ENCODE data around the gene LAS1L. TPM values are rescaled to one million over a fixed set of nuclear protein-coding genes. Genes with fewer than 3 reads are reported as not detected.

LAS1L gene
- total and polyA plus RNA-seq, 7 experiments from 2014 or later: 37.2 to 50.2 (median 44.9) TPM

DNA sequence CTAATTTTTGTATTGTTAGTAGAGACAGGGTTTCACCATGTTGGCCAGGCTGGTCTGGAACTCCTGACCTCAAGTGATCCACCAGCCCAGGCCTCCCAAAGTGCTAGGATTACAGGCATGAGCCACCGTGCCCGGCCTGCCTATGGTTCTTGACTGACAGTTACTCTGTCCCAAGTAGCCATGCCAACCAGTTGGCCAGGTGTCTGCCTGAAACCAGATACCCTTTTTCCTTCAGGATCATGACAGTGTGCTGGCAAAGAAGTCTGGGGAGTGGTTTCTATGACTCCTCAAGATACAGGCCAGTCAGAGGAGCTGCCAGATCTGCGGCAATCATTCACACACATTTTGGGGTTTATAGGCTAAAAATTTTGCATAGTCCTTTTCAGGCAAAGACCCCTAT, 1.7 kb upstream of the LAS1L start:
- Mint-ChIP-seq H3K27ac (no peak overlapping the region), H3K4me1 (peaks cover 5 to 28% (median 16%) of the 10 kb centered on the region in 7 donors), H3K9me3 (peaks cover 0 to 2% (median 0%) of the 10 kb centered on the region in 11 donors), H3K4me3 (no peak overlapping the region), H3K36me3 (peaks cover 0 to 8% (median under 1%) of the 10 kb centered on the region in 5 donors), H3K27me3 (no peaks in the 10 kb centered on the region)
- H3K9me3 ChIP-seq (ENCODE audit: control insufficient read depth in 2 of 3, low read length in 3 of 3): no peaks in the 10 kb centered on the region
- intact Hi-C loops (cut with micrococcal nuclease): no loop called here
- no peak overlapping the region for H3K4me3 ChIP-seq (ENCODE audit: low read length)
- H3K27me3 ChIP-seq (ENCODE audit: control insufficient read depth in 2 of 2, insufficient read depth in 2 of 2, low read length in 2 of 2): no peaks in the 10 kb centered on the region
- ChIA-PET POLR2A (no interaction called here), CTCF (no interaction called here)
- peaks cover 0 to 9% (median 0%) of the 10 kb centered on the region in 3 experiments for H3K36me3 ChIP-seq (ENCODE audit: control insufficient read depth in 2 of 3, insufficient read depth in 3 of 3, low read length in 3 of 3)
- no peak overlapping the region for H3K27ac ChIP-seq (ENCODE audit: low read depth, low read length)
- peaks cover 10 to 13% of the 10 kb centered on the region in 2 donors for H3K4me1 ChIP-seq (ENCODE audit: control insufficient read depth in 2 of 2, insufficient read depth in 2 of 2, low read length in 2 of 2)
- DNase-seq: no peak
- ATAC-seq: no peak

DNA sequence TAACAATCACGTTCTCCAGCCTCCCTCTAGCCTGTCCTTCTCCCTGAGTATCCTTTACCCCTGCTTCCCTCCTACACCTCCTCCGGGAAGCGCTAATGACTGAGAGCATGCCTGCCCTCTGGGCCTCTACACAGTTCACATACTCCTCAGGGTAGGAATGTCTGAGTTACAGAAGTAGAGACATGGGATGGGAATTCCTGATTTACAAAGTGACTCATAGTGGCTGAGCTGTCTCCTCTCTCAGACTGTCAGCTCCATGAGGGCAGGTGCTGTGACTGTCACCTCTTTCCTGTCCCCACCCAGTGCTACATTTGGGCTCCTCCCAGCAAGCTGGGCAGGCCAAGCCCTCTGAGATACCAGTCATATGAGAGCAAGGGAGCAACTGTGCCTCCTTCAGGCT, 2.6 kb downstream of the LAS1L start:
- Mint-ChIP-seq H3K27ac (peak overlapping the region in 3 of 9 donors; percentile 55 to 82 (median 62)), H3K4me3 (peak overlapping the region in 1 of 10 donors; percentile 100)
- ATAC-seq: no peak

DNA sequence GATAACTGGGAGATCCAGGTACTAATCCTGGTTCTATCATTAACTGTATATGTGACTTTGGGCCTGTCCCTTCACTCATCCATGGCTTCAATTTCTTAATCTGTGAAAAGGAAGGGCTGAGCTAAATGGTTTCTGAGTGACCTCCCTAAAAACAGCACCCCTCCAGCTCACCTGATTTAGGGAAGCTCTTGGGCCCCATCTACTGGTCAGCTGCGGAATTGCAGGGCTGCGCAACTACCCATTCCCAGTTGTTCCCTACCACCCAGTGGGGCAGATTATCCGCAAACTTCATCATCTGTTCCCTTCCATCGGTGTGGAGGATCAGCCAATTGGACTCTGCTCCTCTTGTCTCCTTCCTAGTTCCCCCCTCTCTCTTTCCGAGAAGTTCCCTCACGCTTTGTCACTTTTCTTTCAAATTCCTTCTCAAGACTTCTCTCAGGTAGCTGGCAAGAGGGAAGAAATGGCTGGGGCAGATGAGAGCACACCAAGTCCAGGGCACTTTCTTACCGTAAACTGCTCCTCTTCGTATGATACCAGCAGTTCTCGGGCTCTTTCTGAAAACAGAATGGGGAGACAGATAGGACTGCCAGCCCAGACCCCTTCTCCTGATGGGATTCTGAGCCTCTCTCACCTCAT, 5.8 kb downstream of the LAS1L start:
- peaks cover 0 to 64% (median 4%) of the 10 kb centered on the region in 3 experiments for H3K36me3 ChIP-seq (ENCODE audit: control insufficient read depth in 2 of 3, insufficient read depth in 3 of 3, low read length in 3 of 3)
- H3K4me1 ChIP-seq (ENCODE audit: control insufficient read depth in 2 of 2, insufficient read depth in 2 of 2, low read length in 2 of 2): peaks cover 6 to 12% of the 10 kb centered on the region in 2 donors
- no peaks in the 10 kb centered on the region for H3K27me3 ChIP-seq (ENCODE audit: control insufficient read depth in 2 of 2, insufficient read depth in 2 of 2, low read length in 2 of 2)
- POLR2A ChIA-PET: no interaction called here
- ATAC-seq: peak; percentile 75
- no peak overlapping the region for H3K27ac ChIP-seq (ENCODE audit: low read depth, low read length)
- no peaks in the 10 kb centered on the region for H3K27me3 Mint-ChIP-seq
- H3K27ac Mint-ChIP-seq: peak overlapping the region in 2 of 9 donors; percentile 51
- peaks cover 5 to 19% (median 11%) of the 10 kb centered on the region in 7 donors for H3K4me1 Mint-ChIP-seq
- H3K36me3 Mint-ChIP-seq: peaks cover 0 to 14% (median 7%) of the 10 kb centered on the region in 5 donors
- peak in 8 of 9 donors; percentile 24 to 63 (median 46) for DNase-seq
- intact Hi-C loops (cut with micrococcal nuclease): loop anchor here (2.0 to 5.0 kb wide), 3 partner anchors 634 to 1437 kb away; no protein-coding TSS in a partner anchor
- H3K4me3 Mint-ChIP-seq: no peak overlapping the region
- H3K4me3 ChIP-seq (ENCODE audit: low read length): no peak overlapping the region
- peaks cover 0 to 3% (median 0%) of the 10 kb centered on the region in 11 donors for H3K9me3 Mint-ChIP-seq
- CTCF ChIA-PET: interaction anchor here (0.8 to 1.4 kb wide), 3 partner anchors 526 to 1202 kb away, joined by 3 read pairs; no protein-coding TSS in a partner anchor
- no peaks in the 10 kb centered on the region for H3K9me3 ChIP-seq (ENCODE audit: control insufficient read depth in 2 of 3, low read length in 3 of 3)

More for the DNA sequence above, 2.6 kb downstream of the LAS1L start:
- Mint-ChIP-seq H3K27me3 (no peaks in the 10 kb centered on the region), H3K36me3 (peaks cover 0 to 12% (median 7%) of the 10 kb centered on the region in 5 donors), H3K9me3 (peaks cover 0 to 2% (median 0%) of the 10 kb centered on the region in 11 donors), H3K4me1 (peaks cover 5 to 30% (median 16%) of the 10 kb centered on the region in 7 donors)
- intact Hi-C loops (cut with micrococcal nuclease): loop anchor here in 1 of 2 donors (5.0 kb wide), 1 partner anchor 1970 kb away; no protein-coding TSS in a partner anchor
- H3K27me3 ChIP-seq (ENCODE audit: control insufficient read depth in 2 of 2, insufficient read depth in 2 of 2, low read length in 2 of 2): no peaks in the 10 kb centered on the region
- CTCF ChIA-PET: no interaction called here
- peaks cover 0 to 39% (median 4%) of the 10 kb centered on the region in 3 experiments for H3K36me3 ChIP-seq (ENCODE audit: control insufficient read depth in 2 of 3, insufficient read depth in 3 of 3, low read length in 3 of 3)
- POLR2A ChIA-PET: interaction anchor here (0.7 kb wide), 1 partner anchor 9 kb away, joined by 3 read pairs; no protein-coding TSS in a partner anchor
- H3K4me3 ChIP-seq (ENCODE audit: low read length): no peak overlapping the region
- H3K9me3 ChIP-seq (ENCODE audit: control insufficient read depth in 2 of 3, low read length in 3 of 3): no peaks in the 10 kb centered on the region
- no peak overlapping the region for H3K27ac ChIP-seq (ENCODE audit: low read depth, low read length)
- DNase-seq: no peak
- peaks cover 10 to 13% of the 10 kb centered on the region in 2 donors for H3K4me1 ChIP-seq (ENCODE audit: control insufficient read depth in 2 of 2, insufficient read depth in 2 of 2, low read length in 2 of 2)

DNA sequence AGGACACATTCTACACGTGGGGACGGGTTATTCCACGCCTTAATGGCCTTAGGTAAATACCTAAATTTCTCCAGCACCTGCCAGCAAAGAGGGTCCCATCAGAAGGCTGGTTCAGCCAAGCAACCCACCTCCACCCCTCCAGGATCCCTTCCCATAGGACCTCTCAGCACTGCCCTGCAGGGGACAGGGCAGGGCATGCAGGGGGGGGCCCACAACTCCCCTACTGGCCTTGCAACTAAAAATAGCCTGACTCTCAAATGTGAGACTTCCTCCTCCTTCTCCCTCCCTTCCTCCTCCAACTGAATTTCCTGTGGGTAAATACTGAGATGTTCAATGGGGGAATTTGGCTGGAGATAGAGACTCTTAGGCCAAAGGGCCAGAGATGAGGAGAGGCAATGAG, 6.3 kb downstream of the LAS1L start:
- H3K27ac ChIP-seq (ENCODE audit: low read depth, low read length): no peak overlapping the region
- Mint-ChIP-seq H3K36me3 (peaks cover 0 to 14% (median 7%) of the 10 kb centered on the region in 5 donors), H3K4me3 (no peak overlapping the region), H3K4me1 (peaks cover 5 to 13% (median 8%) of the 10 kb centered on the region in 7 donors), H3K27ac (no peak overlapping the region), H3K27me3 (no peaks in the 10 kb centered on the region), H3K9me3 (peaks cover 0 to 3% (median 0%) of the 10 kb centered on the region in 11 donors)
- DNase-seq (no peak), ATAC-seq (no peak)
- peaks cover 0 to 69% (median 6%) of the 10 kb centered on the region in 3 experiments for H3K36me3 ChIP-seq (ENCODE audit: control insufficient read depth in 2 of 3, insufficient read depth in 3 of 3, low read length in 3 of 3)
- H3K4me3 ChIP-seq (ENCODE audit: low read length): no peak overlapping the region
- intact Hi-C loops (cut with micrococcal nuclease): loop anchor here (2.0 to 5.0 kb wide), 3 partner anchors 633 to 1436 kb away; no protein-coding TSS in a partner anchor
- ChIA-PET POLR2A (interaction anchor here (0.7 kb wide), 1 partner anchor 553 kb away, joined by 3 read pairs; no protein-coding TSS in a partner anchor), CTCF (interaction anchor here (0.7 to 1.4 kb wide), 3 partner anchors 495 to 1203 kb away, joined by 3 to 5 read pairs (median 3); no protein-coding TSS in a partner anchor)
- H3K4me1 ChIP-seq (ENCODE audit: control insufficient read depth in 2 of 2, insufficient read depth in 2 of 2, low read length in 2 of 2): peaks cover under 1 to 7% of the 10 kb centered on the region in 2 donors
- no peaks in the 10 kb centered on the region for H3K27me3 ChIP-seq (ENCODE audit: control insufficient read depth in 2 of 2, insufficient read depth in 2 of 2, low read length in 2 of 2)
- no peaks in the 10 kb centered on the region for H3K9me3 ChIP-seq (ENCODE audit: control insufficient read depth in 2 of 3, low read length in 3 of 3)

DNA sequence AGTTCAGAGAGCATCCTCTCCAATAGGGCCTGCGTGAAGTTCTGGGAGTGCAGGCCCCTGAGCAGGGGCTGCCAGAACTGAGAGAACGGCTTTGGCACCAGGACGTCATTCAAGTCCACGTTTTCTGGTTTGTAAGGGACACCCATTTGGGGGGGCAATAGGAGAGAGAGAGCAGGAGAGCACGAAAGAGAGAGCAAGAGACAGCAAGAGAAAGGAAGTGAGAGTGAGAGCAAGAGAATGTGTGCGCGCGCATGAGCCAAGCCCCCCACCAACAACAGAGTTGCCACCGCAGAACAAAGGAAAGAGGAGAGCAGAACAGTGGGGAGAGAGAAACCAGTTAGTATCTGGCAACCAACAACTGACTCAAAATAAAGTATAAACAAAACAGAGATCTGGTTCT, 10.4 kb downstream of the LAS1L start:
- intact Hi-C loops (cut with micrococcal nuclease): no loop called here
- Mint-ChIP-seq H3K9me3 (peaks cover 0 to 2% (median 0%) of the 10 kb centered on the region in 11 donors), H3K36me3 (peaks cover 15 to 24% (median 17%) of the 10 kb centered on the region in 5 donors), H3K4me3 (no peak overlapping the region), H3K27ac (peak overlapping the region in 1 of 9 donors; percentile 63), H3K4me1 (peaks cover 0 to 5% (median 2%) of the 10 kb centered on the region in 7 donors), H3K27me3 (no peaks in the 10 kb centered on the region)
- Histone ChIP-seq H3K4me3 (ENCODE audit: low read length) (no peak overlapping the region), H3K4me1 (ENCODE audit: control insufficient read depth in 2 of 2, insufficient read depth in 2 of 2, low read length in 2 of 2) (no peaks in the 10 kb centered on the region), H3K9me3 (ENCODE audit: control insufficient read depth in 2 of 3, low read length in 3 of 3) (no peaks in the 10 kb centered on the region), H3K27ac (ENCODE audit: low read depth, low read length) (no peak overlapping the region), H3K36me3 (ENCODE audit: control insufficient read depth in 2 of 3, insufficient read depth in 3 of 3, low read length in 3 of 3) (peaks cover 0 to 78% (median 7%) of the 10 kb centered on the region in 3 experiments), H3K27me3 (ENCODE audit: control insufficient read depth in 2 of 2, insufficient read depth in 2 of 2, low read length in 2 of 2) (no peaks in the 10 kb centered on the region)
- CTCF ChIA-PET: interaction anchor here (0.6 kb wide), 1 partner anchor 1595 kb away, joined by 3 read pairs; no protein-coding TSS in a partner anchor
- ATAC-seq: no peak
- DNase-seq: no peak
- POLR2A ChIA-PET: no interaction called here

DNA sequence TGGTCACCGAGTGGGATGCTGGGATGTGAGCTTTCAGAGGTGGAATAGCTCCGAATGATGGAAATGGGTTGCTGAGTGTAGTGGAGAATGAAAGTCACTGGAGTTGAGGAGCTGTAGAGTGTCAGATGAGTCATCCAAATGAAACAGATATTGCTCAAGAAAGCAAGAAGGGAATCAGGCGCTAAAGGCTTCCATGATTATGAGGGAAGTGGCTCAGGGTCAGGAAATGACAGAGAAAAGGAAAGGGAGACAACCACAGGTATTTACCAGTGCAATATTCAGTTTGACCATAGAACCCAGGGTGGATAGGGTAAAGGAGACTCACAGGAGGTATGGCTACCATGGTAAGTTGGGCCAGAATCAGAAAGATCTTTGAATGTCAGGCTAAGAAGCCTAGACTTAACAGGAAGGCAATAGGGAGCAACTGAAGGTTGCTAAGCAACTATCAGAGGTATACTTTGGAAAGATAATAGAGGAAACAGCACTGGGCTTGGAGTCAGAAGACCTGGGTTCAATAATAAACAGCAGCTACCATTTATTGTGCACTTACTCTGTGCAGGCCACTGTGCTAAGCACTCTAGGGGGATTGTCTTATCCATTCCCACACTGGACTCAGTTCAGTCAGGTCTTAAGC, 11.7 kb downstream of the LAS1L start:
- ATAC-seq (no peak), DNase-seq (no peak)
- peaks cover 0 to 5% (median 0%) of the 10 kb centered on the region in 7 donors for H3K4me1 Mint-ChIP-seq
- Histone ChIP-seq H3K27ac (ENCODE audit: low read depth, low read length) (no peak overlapping the region), H3K36me3 (ENCODE audit: control insufficient read depth in 2 of 3, insufficient read depth in 3 of 3, low read length in 3 of 3) (peaks cover 0 to 76% (median 4%) of the 10 kb centered on the region in 3 experiments), H3K4me3 (ENCODE audit: low read length) (no peak overlapping the region), H3K4me1 (ENCODE audit: control insufficient read depth in 2 of 2, insufficient read depth in 2 of 2, low read length in 2 of 2) (no peaks in the 10 kb centered on the region), H3K9me3 (ENCODE audit: control insufficient read depth in 2 of 3, low read length in 3 of 3) (no peaks in the 10 kb centered on the region), H3K27me3 (ENCODE audit: control insufficient read depth in 2 of 2, insufficient read depth in 2 of 2, low read length in 2 of 2) (no peaks in the 10 kb centered on the region)
- CTCF ChIA-PET: no interaction called here
- peaks cover 0 to 2% (median 0%) of the 10 kb centered on the region in 11 donors for H3K9me3 Mint-ChIP-seq
- no peak overlapping the region for H3K4me3 Mint-ChIP-seq
- H3K27me3 Mint-ChIP-seq: no peaks in the 10 kb centered on the region
- POLR2A ChIA-PET: no interaction called here
- peak overlapping the region in 2 of 9 donors; percentile 68 to 69 for H3K27ac Mint-ChIP-seq
- peaks cover 10 to 21% (median 17%) of the 10 kb centered on the region in 5 donors for H3K36me3 Mint-ChIP-seq
- intact Hi-C loops (cut with micrococcal nuclease): no loop called here

All from naive thymus-derived CD4-positive, alpha-beta T cell (primary cell).